BLaER1 (cell line): ENCODE measurements around the gene RPL3.

Experiments
- H3K27ac ChIP-seq: shearing (Covaris generic); formaldehyde crosslinking; 2 replicates; pipeline ENCODE4 v1.8.1; 2022
- H3K27me3 ChIP-seq: shearing (Covaris generic); formaldehyde crosslinking; 2 replicates; pipeline ENCODE4 v1.8.1; 2022
- H3K36me3 ChIP-seq: shearing (Covaris generic); formaldehyde crosslinking; 2 replicates; pipeline ENCODE4 v1.8.1; 2022
- H3K4me1 ChIP-seq: shearing (Covaris generic); formaldehyde crosslinking; 2 replicates; pipeline ENCODE4 v1.8.1; 2022
- H3K4me2 ChIP-seq: shearing (Covaris generic); formaldehyde crosslinking; 2 replicates; pipeline ENCODE4 v1.8.1; 2022
- H3K4me3 ChIP-seq: shearing (Covaris generic); formaldehyde crosslinking; 2 replicates; pipeline ENCODE4 v1.8.1; 2022
- H3K9ac ChIP-seq: shearing (Covaris generic); formaldehyde crosslinking; 2 replicates; pipeline ENCODE4 v1.8.1; 2022
- H3K9me3 ChIP-seq: shearing (Covaris generic); formaldehyde crosslinking; 2 replicates; pipeline ENCODE4 v1.8.1; 2022
- H4K20me1 ChIP-seq: shearing (Covaris generic); formaldehyde crosslinking; 2 replicates; pipeline ENCODE4 v1.8.1; 2022
- Cebpa-rat ChIP-seq: shearing (Covaris generic); IDR thresholded peaks from 2 replicates; pipeline ENCODE4 v1.8.1; 2022

The RPL3 gene

GRCh38 chr22:39278040-39278439, 41.4 kb downstream of the RPL3 start:
- no peak overlapping the region for H3K9ac ChIP-seq
- no peaks in the 10 kb centered on the region for H4K20me1 ChIP-seq
- no peak overlapping the region for H3K4me2 ChIP-seq
- H3K4me3 ChIP-seq, result no peak overlapping the region
- H3K27me3 ChIP-seq, result no peaks in the 10 kb centered on the region
- no peaks in the 10 kb centered on the region for H3K36me3 ChIP-seq
- H3K4me1 ChIP-seq, result 0 out of 2 replicates have a peak, but pooled peaks cover 3% of the 10 kb centered on the region
- no peak for TF ChIP-seq Cebpa-rat
- peaks cover 7% of the 10 kb centered on the region for H3K9me3 ChIP-seq
- H3K27ac ChIP-seq, result no peak overlapping the region

- no peak overlapping the region for H3K27ac ChIP-seq
- H3K4me2 ChIP-seq, result no peak overlapping the region
- no peak for TF ChIP-seq Cebpa-rat
- no peak overlapping the region for H3K4me3 ChIP-seq
- no peak overlapping the region for H3K9ac ChIP-seq
- H3K36me3 ChIP-seq, result no peaks in the 10 kb centered on the region
- peaks cover 7% of the 10 kb centered on the region for H3K9me3 ChIP-seq
- no peaks in the 10 kb centered on the region for H3K27me3 ChIP-seq
- 0 out of 2 replicates have a peak, but pooled peaks cover 3% of the 10 kb centered on the region for H3K4me1 ChIP-seq
- H4K20me1 ChIP-seq, result no peaks in the 10 kb centered on the region
Measured at GRCh38 chr22:39277142-39277607, 42.2 kb downstream of the RPL3 start.

GRCh38 chr22:39276440-39277141, 42.8 kb downstream of the RPL3 start:
- H3K27me3 ChIP-seq, result no peaks in the 10 kb centered on the region
- no peak overlapping the region for H3K4me3 ChIP-seq
- H3K4me2 ChIP-seq, result no peak overlapping the region
- no peak overlapping the region for H3K9ac ChIP-seq
- no peaks in the 10 kb centered on the region for H3K4me1 ChIP-seq
- no peaks in the 10 kb centered on the region for H4K20me1 ChIP-seq
- H3K9me3 ChIP-seq, result peaks cover 7% of the 10 kb centered on the region
- H3K27ac ChIP-seq, result no peak overlapping the region
- TF ChIP-seq Cebpa-rat, result no peak
- no peaks in the 10 kb centered on the region for H3K36me3 ChIP-seq

- Histone ChIP-seq H4K20me1 (no peaks in the 10 kb centered on the region), H3K9me3 (peaks cover 7% of the 10 kb centered on the region), H3K4me2 (no peak overlapping the region), H3K27me3 (no peaks in the 10 kb centered on the region), H3K9ac (no peak overlapping the region), H3K27ac (no peak overlapping the region), H3K36me3 (no peaks in the 10 kb centered on the region), H3K4me1 (no peaks in the 10 kb centered on the region), H3K4me3 (no peak overlapping the region)
- TF ChIP-seq Cebpa-rat, result no peak
Measured at GRCh38 chr22:39275814-39276439, 43.5 kb downstream of the RPL3 start.

GRCh38 chr22:39273950-39274887, 45.2 kb downstream of the RPL3 start:
- TF ChIP-seq Cebpa-rat, result no peak
- Histone ChIP-seq H3K9ac (no peak overlapping the region), H3K27me3 (no peaks in the 10 kb centered on the region), H3K36me3 (no peaks in the 10 kb centered on the region), H3K4me1 (0 out of 2 replicates have a peak, but pooled peaks cover 4% of the 10 kb centered on the region), H3K27ac (no peak overlapping the region), H3K4me3 (no peak overlapping the region), H3K4me2 (no peak overlapping the region), H3K9me3 (peaks cover 7% of the 10 kb centered on the region), H4K20me1 (no peaks in the 10 kb centered on the region)

GRCh38 chr22:39270792-39271191, 48.6 kb downstream of the RPL3 start:
- Histone ChIP-seq H3K36me3 (no peaks in the 10 kb centered on the region), H3K27ac (no peak overlapping the region), H3K9ac (no peak overlapping the region), H4K20me1 (no peaks in the 10 kb centered on the region), H3K4me3 (no peak overlapping the region), H3K27me3 (no peaks in the 10 kb centered on the region), H3K4me2 (no peak overlapping the region), H3K4me1 (peaks cover 9% of the 10 kb centered on the region; the same call in 1 of the 2 replicates), H3K9me3 (no peaks in the 10 kb centered on the region)
- no peak for TF ChIP-seq Cebpa-rat

- no peaks in the 10 kb centered on the region for H3K36me3 ChIP-seq
- H3K27ac ChIP-seq, result no peak overlapping the region
- H3K4me1 ChIP-seq, result peaks cover 9% of the 10 kb centered on the region; the same call in 1 of the 2 replicates
- H4K20me1 ChIP-seq, result no peaks in the 10 kb centered on the region
- H3K4me3 ChIP-seq, result no peak overlapping the region
- no peaks in the 10 kb centered on the region for H3K27me3 ChIP-seq
- no peaks in the 10 kb centered on the region for H3K9me3 ChIP-seq
- no peak overlapping the region for H3K4me2 ChIP-seq
- no peak for TF ChIP-seq Cebpa-rat
- H3K9ac ChIP-seq, result no peak overlapping the region
Measured at GRCh38 chr22:39270280-39270679, 49.1 kb downstream of the RPL3 start.

GRCh38 chr22:39269095-39269790, 50.2 kb downstream of the RPL3 start:
- H3K27me3 ChIP-seq, result no peaks in the 10 kb centered on the region
- H3K4me2 ChIP-seq, result no peak overlapping the region
- no peaks in the 10 kb centered on the region for H4K20me1 ChIP-seq
- peaks cover 9% of the 10 kb centered on the region; the same call in 1 of the 2 replicates for H3K4me1 ChIP-seq
- H3K9me3 ChIP-seq, result no peaks in the 10 kb centered on the region
- no peak overlapping the region for H3K9ac ChIP-seq
- TF ChIP-seq Cebpa-rat, result no peak
- H3K27ac ChIP-seq, result no peak overlapping the region
- H3K36me3 ChIP-seq, result no peaks in the 10 kb centered on the region
- H3K4me3 ChIP-seq, result no peak overlapping the region

- H3K4me1 ChIP-seq, result peaks cover 9% of the 10 kb centered on the region; the same call in 1 of the 2 replicates
- TF ChIP-seq Cebpa-rat, result no peak
- H3K9me3 ChIP-seq, result no peaks in the 10 kb centered on the region
- H3K27ac ChIP-seq, result no peak overlapping the region
- H3K36me3 ChIP-seq, result no peaks in the 10 kb centered on the region
- H3K4me3 ChIP-seq, result no peak overlapping the region
- no peak overlapping the region for H3K4me2 ChIP-seq
- no peaks in the 10 kb centered on the region for H3K27me3 ChIP-seq
- no peak overlapping the region for H3K9ac ChIP-seq
- H4K20me1 ChIP-seq, result no peaks in the 10 kb centered on the region
Measured at GRCh38 chr22:39268645-39269044, 50.8 kb downstream of the RPL3 start.
